PC-9 (cell line): Measurements from ENCODE around the gene UVRAG. TPM values are rescaled to one million over a fixed set of nuclear protein-coding genes. Genes with fewer than 3 reads are reported as not detected.

ENCODE experiments used
- BruUV-seq: library from RNA; stranded (reverse); fragments of 400-500 nt; replicated peaks from 2 replicates; lab custom pipeline; 2021; lab: Mats Ljungman, UMichigan
- CTCF ChIA-PET: fragments of 300-600 bp; sonication (Branson Sonifier 250); formaldehyde crosslinking; loops from one replicate; lab custom pipeline; 2022; ENCODE audit warnings: antibody characterized with exemption; lab: Charles Lee
- POLR2A ChIA-PET: fragments of 300-600 bp; sonication (Branson Sonifier 250); formaldehyde crosslinking; loops from one replicate; lab custom pipeline; 2022; ENCODE audit warnings: antibody characterized with exemption; ENCODE audit not compliant: unreplicated experiment; lab: Charles Lee
- DNase-seq, 2 experiments: peaks; one replicate each; pipeline versions ENCODE4 v3.0.0 to v3.0.0-alpha.2; 2015 to 2022; ENCODE audit warnings: mixed read lengths in 1 of 2
- H2AFZ ChIP-seq: fragments of 200-600 bp; sonication (generic); 2 replicates; pipeline ENCODE4 v1.8.1; 2017; ENCODE audit warnings: antibody characterized with exemption
- H3F3A ChIP-seq: fragments of 200-600 bp; sonication (generic); 2 replicates; pipeline ENCODE4 v1.8.1; 2017; ENCODE audit warnings: antibody characterized with exemption, mild to moderate bottlenecking, low read depth; ENCODE audit not compliant: insufficient read depth
- H3K27ac ChIP-seq: fragments of 200-600 bp; sonication (generic); 2 replicates; pipeline ENCODE4 v1.6.1; 2016; ENCODE audit warnings: mixed run types
- H3K27me3 ChIP-seq: fragments of 200-600 bp; sonication (generic); 2 replicates; pipeline ENCODE4 v1.6.1; 2016; ENCODE audit warnings: low read depth, mixed run types; ENCODE audit not compliant: insufficient read depth
- H3K36me3 ChIP-seq: fragments of 200-600 bp; sonication (generic); 2 replicates; pipeline ENCODE4 v1.6.1; 2016; ENCODE audit warnings: low read depth, mixed run types
- H3K4me1 ChIP-seq: fragments of 200-600 bp; sonication (generic); replicated peaks from 2 replicates; pipeline ENCODE4 v1.6.1; 2016; ENCODE audit warnings: mixed run types; ENCODE audit not compliant: insufficient read depth
- H3K4me2 ChIP-seq: fragments of 200-600 bp; sonication (generic); 2 replicates; pipeline ENCODE4 v1.6.1; 2017; ENCODE audit warnings: mixed run types
- H3K4me3 ChIP-seq: fragments of 200-600 bp; sonication (generic); 2 replicates; pipeline ENCODE4 v1.6.1; 2016; ENCODE audit warnings: mixed run types
- H3K79me2 ChIP-seq: fragments of 200-600 bp; sonication (generic); 2 replicates; pipeline ENCODE4 v1.6.1; 2017; ENCODE audit warnings: low read depth, mixed run types
- H3K9me2 ChIP-seq: fragments of 200-600 bp; sonication (generic); 2 replicates; pipeline ENCODE4 v1.8.1; 2017; ENCODE audit warnings: mild to moderate bottlenecking; ENCODE audit not compliant: insufficient read depth
- H3K9me3 ChIP-seq: fragments of 200-600 bp; sonication (generic); 2 replicates; pipeline ENCODE4 v1.8.1; 2016; ENCODE audit warnings: low read depth; ENCODE audit not compliant: insufficient read depth
- H4K20me1 ChIP-seq: fragments of 200-600 bp; sonication (generic); 2 replicates; pipeline ENCODE4 v1.8.1; 2017; ENCODE audit not compliant: insufficient read depth
- EZH2 ChIP-seq: fragments of 200-600 bp; sonication (generic); IDR thresholded peaks from 2 replicates; pipeline ENCODE4 v1.8.0; 2017; ENCODE audit warnings: antibody characterized with exemption, low read depth
- intact Hi-C: fragments of 100-400 bp; cut with micrococcal nuclease; formaldehyde crosslinking; loops from one replicate; pipeline ENCODE4 v1.10.0; 2022; ENCODE audit not compliant: unreplicated experiment
- total RNA-seq: library from RNA; stranded (reverse); gene quantifications from 2 replicates; pipeline ENCODE4 v1.2.3, GENCODE V29; 2021
- TF ChIP-seq, protein P1 (sequence below): fragments of 200-600 bp; sonication (generic); conservative IDR thresholded peaks from 2 replicates; pipeline ENCODE4 v1.6.1; 2017; ENCODE audit warnings: mixed run types, antibody characterized with exemption, mild to moderate bottlenecking, moderate library complexity

Gene UVRAG
- total RNA-seq, 1 experiment from 2014 or later, result 20.4 TPM

DNA sequence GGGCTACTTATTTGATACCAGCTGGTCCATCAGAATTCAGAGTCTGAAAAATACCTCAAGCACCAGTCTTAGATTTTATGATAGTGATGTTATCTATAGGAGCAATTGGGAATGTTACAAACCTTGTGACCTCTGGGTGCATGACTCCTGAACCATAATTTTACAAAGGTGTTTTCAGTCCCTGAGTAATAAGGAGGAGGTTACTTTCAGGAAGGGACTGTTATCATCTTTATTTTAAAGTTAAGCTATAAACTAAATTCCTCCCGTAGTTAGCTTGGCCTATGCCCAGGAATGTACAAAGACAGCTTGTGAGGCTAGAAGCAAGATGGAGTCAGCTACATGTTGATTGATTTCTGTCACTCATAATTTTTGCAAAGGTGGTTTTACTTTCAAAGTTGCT is 101.9 kb downstream of the UVRAG start:
- Histone ChIP-seq H3K9me2 (no peaks in the 10 kb centered on the region), H3K27me3 (no peaks in the 10 kb centered on the region), H3K4me3 (no peak overlapping the region), H3K79me2 (no peaks in the 10 kb centered on the region), H3F3A (peaks cover 9% of the 10 kb centered on the region; the same call in 1 of the 2 replicates), H3K4me2 (no peak overlapping the region), H3K9me3 (no peaks in the 10 kb centered on the region), H2AFZ (no peak overlapping the region), H4K20me1 (no peaks in the 10 kb centered on the region), H3K36me3 (no peaks in the 10 kb centered on the region), H3K4me1 (no peaks in the 10 kb centered on the region), H3K27ac (no peak overlapping the region)
- ChIA-PET POLR2A (interaction anchor here (0.6 kb wide), 1 partner anchor 1827 kb away, joined by 3 read pairs; no protein-coding TSS in a partner anchor), CTCF (no interaction called here)
- no peak for DNase-seq
- BruUV-seq, result no TSS peak
- no peak for TF ChIP-seq EZH2
- TF ChIP-seq, protein P1, sequence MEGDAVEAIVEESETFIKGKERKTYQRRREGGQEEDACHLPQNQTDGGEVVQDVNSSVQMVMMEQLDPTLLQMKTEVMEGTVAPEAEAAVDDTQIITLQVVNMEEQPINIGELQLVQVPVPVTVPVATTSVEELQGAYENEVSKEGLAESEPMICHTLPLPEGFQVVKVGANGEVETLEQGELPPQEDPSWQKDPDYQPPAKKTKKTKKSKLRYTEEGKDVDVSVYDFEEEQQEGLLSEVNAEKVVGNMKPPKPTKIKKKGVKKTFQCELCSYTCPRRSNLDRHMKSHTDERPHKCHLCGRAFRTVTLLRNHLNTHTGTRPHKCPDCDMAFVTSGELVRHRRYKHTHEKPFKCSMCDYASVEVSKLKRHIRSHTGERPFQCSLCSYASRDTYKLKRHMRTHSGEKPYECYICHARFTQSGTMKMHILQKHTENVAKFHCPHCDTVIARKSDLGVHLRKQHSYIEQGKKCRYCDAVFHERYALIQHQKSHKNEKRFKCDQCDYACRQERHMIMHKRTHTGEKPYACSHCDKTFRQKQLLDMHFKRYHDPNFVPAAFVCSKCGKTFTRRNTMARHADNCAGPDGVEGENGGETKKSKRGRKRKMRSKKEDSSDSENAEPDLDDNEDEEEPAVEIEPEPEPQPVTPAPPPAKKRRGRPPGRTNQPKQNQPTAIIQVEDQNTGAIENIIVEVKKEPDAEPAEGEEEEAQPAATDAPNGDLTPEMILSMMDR, result no peak
- intact Hi-C loops, result no loop called here

DNA sequence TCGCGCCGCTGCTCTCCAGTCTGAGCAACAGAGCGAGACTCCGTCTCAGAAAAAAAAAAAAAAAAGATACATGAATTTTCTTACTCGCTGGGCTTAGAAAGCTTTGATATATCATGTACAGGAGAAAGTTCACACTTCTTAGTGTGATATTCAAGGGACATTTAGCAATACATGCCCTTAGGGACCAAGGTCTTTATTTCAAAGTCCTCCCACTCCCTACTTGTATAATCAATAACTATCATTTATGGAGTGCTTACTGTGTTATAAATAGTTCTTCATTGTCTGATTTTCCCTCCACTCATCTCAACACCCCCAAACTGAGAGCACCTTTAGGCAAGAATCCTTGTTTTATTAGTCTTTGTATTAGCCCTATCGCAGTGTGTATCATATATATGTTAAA is 103.3 kb downstream of the UVRAG start:
- Histone ChIP-seq H3K9me2 (no peaks in the 10 kb centered on the region), H3K27me3 (no peaks in the 10 kb centered on the region), H2AFZ (no peak overlapping the region), H3K79me2 (no peaks in the 10 kb centered on the region), H3K4me3 (no peak overlapping the region), H3F3A (peaks cover 9% of the 10 kb centered on the region; the same call in 1 of the 2 replicates), H3K4me2 (no peak overlapping the region), H3K36me3 (no peaks in the 10 kb centered on the region), H3K4me1 (no peaks in the 10 kb centered on the region), H3K27ac (no peak overlapping the region), H3K9me3 (no peaks in the 10 kb centered on the region), H4K20me1 (no peaks in the 10 kb centered on the region)
- POLR2A ChIA-PET, result no interaction called here
- no peak for DNase-seq
- BruUV-seq, result no TSS peak
- intact Hi-C loops, result no loop called here
- no peak for TF ChIP-seq EZH2
- TF ChIP-seq, protein P1, result no peak
- CTCF ChIA-PET, result no interaction called here

DNA sequence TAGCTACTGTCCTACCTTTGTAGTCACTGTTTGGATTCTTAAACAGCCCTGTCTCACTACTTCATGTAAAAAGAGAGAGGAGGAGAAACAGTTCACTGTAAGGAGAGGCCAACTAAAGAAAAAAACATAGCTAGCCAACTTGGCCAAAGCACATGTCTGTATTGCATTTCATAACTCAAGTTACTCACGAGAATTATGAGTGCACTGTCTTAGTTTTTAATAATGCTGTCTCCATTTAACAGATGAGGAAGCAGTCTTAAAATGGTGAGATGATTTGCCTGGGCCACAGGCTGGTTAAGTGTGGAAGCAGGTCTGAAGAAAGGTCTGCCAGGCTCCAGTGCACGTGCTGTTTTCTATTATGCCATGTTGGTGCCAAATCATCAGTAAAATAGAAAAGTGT is 104.5 kb downstream of the UVRAG start:
- no peak for TF ChIP-seq EZH2
- TF ChIP-seq, protein P1, result no peak
- Histone ChIP-seq H3K4me1 (no peaks in the 10 kb centered on the region), H3K27me3 (no peaks in the 10 kb centered on the region), H3K27ac (no peak overlapping the region), H3K4me2 (no peak overlapping the region), H2AFZ (no peak overlapping the region), H3K9me3 (no peaks in the 10 kb centered on the region), H3K9me2 (no peaks in the 10 kb centered on the region), H3K36me3 (no peaks in the 10 kb centered on the region), H3K79me2 (no peaks in the 10 kb centered on the region), H3K4me3 (no peak overlapping the region), H3F3A (peaks cover 9% of the 10 kb centered on the region; the same call in 1 of the 2 replicates), H4K20me1 (no peaks in the 10 kb centered on the region)
- intact Hi-C loops, result no loop called here
- ChIA-PET POLR2A (no interaction called here), CTCF (no interaction called here)
- BruUV-seq, result no TSS peak
- no peak for DNase-seq
